SJSA1 (cell line): Measurements from ENCODE around the gene VN1R4. TPM values are rescaled to one million over a fixed set of nuclear protein-coding genes. Genes with fewer than 3 reads are reported as not detected.
"Not testable (repeated sequence)": the region's sequence is repeated elsewhere in the genome, so short reads cannot be mapped to it uniquely, and the experiment has no call there.

Experiments
- DNase-seq, 2 experiments: peaks; one replicate each; pipeline ENCODE4 v3.0.0-alpha.2; 2015 to 2020; ENCODE audit warnings: low spot score in 2 of 2, low read depth in 1 of 2
- H3K27ac ChIP-seq: fragments of 250-450 bp; sonication (Bioruptor Pico); 2 replicates; pipeline ENCODE4 v1.5.1; 2020; ENCODE audit warnings: mild to moderate bottlenecking, moderate library complexity
- H3K27me3 ChIP-seq: fragments of 250-450 bp; sonication (Bioruptor Pico); replicated peaks from 2 replicates; pipeline ENCODE4 v1.5.1; 2020; ENCODE audit warnings: mild to moderate bottlenecking, moderate library complexity
- H3K36me3 ChIP-seq: fragments of 250-450 bp; sonication (Bioruptor Pico); 2 replicates; pipeline ENCODE4 v1.5.1; 2020; ENCODE audit warnings: mild to moderate bottlenecking
- H3K4me1 ChIP-seq: fragments of 250-450 bp; sonication (Bioruptor Pico); replicated peaks from 2 replicates; pipeline ENCODE4 v1.6.1; 2021; ENCODE audit warnings: mild to moderate bottlenecking
- H3K4me3 ChIP-seq: fragments of 250-450 bp; sonication (Bioruptor Pico); 2 replicates; pipeline ENCODE4 v1.5.1; 2020; ENCODE audit warnings: mild to moderate bottlenecking
- H3K9me3 ChIP-seq: fragments of 250-450 bp; sonication (Bioruptor Pico); replicated peaks from 2 replicates; pipeline ENCODE4 v1.5.1; 2020; ENCODE audit warnings: mild to moderate bottlenecking
- total RNA-seq: library from RNA; depleted of rRNA; stranded (reverse); fragments of >200 nt; shearing (Covaris generic); gene quantifications from 2 replicates; pipeline ENCODE4 v1.2.3, GENCODE V29; 2014; rRNA removed

The VN1R4 gene, protein sequence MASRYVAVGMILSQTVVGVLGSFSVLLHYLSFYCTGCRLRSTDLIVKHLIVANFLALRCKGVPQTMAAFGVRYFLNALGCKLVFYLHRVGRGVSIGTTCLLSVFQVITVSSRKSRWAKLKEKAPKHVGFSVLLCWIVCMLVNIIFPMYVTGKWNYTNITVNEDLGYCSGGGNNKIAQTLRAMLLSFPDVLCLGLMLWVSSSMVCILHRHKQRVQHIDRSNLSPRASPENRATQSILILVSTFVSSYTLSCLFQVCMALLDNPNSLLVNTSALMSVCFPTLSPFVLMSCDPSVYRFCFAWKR
- total RNA-seq, result not detected in 2 replicates

DNA sequence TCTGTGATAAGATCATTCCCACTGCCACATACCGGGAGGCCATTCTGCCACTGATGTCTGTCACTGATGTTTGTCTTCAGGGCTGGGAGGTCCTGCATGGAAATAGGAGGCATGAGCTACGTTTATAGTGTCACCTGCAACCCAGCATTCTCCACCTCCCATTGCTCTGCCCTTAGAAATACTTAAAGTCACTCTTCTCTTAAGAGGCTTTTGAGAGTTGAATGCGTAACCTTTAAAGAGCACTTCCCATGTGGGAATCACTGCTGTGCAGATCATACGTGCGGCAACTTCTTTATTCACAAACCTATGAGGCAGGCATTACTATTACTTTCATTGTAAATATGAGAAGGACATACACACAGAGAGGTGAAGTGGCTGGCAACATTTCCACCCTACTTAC lies at the start of gene VN1R4:
Gene VN1R4 (minus strand): TSS at position 101 of the 400 bp plus-strand sequence. CDS start 58 bp downstream, at position 43.
- H3K4me3 ChIP-seq, H3K27me3 ChIP-seq, DNase-seq: not testable (repeated sequence)

DNA sequence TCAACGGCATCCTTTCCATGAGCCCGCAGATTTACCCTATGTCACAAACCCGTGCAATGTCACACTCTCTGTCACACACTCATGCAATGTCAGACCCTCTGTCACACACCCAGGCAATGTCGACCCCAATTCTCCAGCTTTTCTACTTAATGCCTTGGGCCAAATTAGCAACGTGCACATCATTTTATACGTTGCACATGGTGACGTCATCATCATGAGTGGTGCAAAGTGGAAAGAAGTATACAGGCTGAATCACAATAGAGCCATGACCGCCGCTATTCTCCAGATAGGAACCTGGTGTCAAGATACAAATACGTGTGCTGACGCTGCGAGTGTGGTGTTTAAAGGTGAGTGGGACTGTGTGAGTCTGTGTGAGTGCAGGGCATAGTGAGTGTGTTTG lies 44.4 kb upstream of the VN1R4 start:
- Histone ChIP-seq H3K4me3 (no peak overlapping the region), H3K27ac (no peak overlapping the region), H3K4me1 (no peaks in the 10 kb centered on the region), H3K9me3 (peaks cover 10% of the 10 kb centered on the region), H3K36me3 (no peaks in the 10 kb centered on the region), H3K27me3 (no peaks in the 10 kb centered on the region)
- DNase-seq, result no peak

More for the DNA sequence above, at the start of gene VN1R4:
- not testable (repeated sequence) for H3K4me1 ChIP-seq, H3K36me3 ChIP-seq, H3K9me3 ChIP-seq, H3K27ac ChIP-seq

DNA sequence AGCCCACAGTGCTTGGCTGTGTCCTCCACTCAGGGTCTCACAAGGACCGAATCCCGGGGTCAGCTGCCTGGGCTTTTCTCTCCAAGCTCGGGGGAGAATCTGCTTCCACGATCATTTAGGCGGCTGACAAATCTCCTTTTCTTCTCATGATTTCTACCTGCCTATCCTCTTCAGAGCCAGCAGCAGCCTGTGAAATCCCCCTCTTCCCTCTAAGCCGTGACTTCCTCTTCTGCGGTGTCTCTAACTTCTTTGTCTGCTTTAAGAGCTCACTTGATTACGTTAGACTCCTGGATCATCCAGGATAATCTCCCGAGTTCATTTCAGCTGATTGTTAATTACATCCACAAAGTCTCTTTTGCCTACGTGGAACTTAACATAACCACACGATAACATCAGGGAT lies 43.5 kb upstream of the VN1R4 start:
- H3K27ac ChIP-seq, result no peak overlapping the region
- no peaks in the 10 kb centered on the region for H3K4me1 ChIP-seq
- H3K9me3 ChIP-seq, result peaks cover 9% of the 10 kb centered on the region
- no peak overlapping the region for H3K4me3 ChIP-seq
- no peaks in the 10 kb centered on the region for H3K36me3 ChIP-seq
- H3K27me3 ChIP-seq, result no peaks in the 10 kb centered on the region
- DNase-seq, result no peak

DNA sequence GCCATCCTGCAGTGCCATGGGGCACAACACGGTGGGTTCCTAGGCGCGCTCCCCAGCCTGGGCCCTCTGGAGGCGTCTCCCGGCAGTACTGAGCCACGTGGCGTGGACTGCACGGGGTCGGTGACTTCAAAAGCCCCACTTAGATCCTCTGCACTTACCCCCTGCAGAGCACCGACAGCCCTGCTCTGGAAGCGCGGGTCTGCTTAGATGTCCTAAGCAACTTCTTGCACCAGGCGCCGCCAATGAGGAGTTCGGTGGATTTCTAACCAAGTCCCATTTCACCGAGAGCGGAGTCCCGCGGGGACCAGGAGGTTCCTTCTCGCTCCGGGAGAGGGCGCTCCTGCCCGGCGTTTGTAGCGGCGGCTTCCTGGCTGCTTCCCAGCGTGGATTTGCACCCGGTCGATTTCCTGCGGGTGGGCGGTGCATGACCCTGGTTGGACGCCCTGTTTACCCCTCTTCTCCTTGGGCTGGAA lies 40.9 kb upstream of the VN1R4 start:
- Histone ChIP-seq H3K9me3 (peaks cover 7% of the 10 kb centered on the region), H3K27ac (no peak overlapping the region)
- no peak for DNase-seq

DNA sequence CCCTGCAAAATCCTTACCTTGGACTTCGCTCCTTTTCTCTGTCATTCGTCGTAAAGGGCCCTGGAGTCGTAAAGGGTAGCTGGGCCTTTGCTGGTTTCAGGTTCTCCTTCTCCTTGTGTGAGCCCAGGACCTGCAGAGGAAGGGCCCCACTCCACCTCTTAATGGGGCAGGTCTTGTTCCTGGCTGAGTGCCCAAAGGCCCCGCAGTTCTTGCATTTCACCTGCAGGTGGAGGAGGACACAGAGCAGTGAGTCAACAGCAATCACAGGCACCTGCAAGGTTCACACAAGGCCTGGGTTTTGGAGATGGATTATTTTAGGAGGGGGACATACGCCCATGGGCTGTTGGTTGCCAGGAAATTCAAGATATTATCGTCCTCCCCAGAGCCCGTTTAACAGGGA lies 33.8 kb upstream of the VN1R4 start:
- not testable (repeated sequence) for H3K4me1 ChIP-seq, H3K4me3 ChIP-seq, DNase-seq, H3K27ac ChIP-seq, H3K36me3 ChIP-seq, H3K9me3 ChIP-seq, H3K27me3 ChIP-seq

More for the DNA sequence above, 40.9 kb upstream of the VN1R4 start:
- no peaks in the 10 kb centered on the region for H3K36me3 ChIP-seq
- no peaks in the 10 kb centered on the region for H3K4me1 ChIP-seq
- no peak overlapping the region for H3K4me3 ChIP-seq
- no peaks in the 10 kb centered on the region for H3K27me3 ChIP-seq

DNA sequence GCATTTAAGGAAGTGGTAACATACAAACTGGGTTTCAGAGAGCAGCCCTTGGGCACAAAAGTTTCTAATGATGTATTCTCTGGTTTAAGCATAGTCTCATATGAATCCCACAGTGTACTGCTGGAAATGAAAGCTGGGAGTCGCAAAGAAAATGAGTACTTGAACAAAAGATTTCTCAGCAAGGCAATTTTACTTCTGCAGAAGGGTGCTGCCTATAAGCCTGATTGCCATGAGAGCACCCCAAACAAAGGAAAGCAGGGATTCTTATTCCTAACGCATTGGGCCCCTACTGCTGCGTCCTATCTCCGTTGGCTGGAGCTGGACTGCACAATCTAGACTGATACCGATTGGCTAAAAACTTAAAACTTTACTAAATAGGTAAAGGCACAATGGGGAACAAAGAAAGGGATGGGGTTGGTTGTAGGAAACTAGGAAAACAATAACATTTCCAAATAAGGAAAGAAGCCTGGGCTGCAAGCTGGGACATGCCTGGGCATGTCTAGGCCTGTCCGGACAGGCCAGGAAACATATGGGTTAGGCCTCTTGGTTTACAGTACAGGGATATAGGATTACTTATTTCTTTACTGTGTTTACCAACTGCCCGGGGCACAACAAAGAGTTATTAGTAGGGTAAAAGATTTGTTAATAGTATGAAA lies 27.4 kb upstream of the VN1R4 start:
- H3K4me1 ChIP-seq, result no peaks in the 10 kb centered on the region
- no peaks in the 10 kb centered on the region for H3K36me3 ChIP-seq
- H3K27ac ChIP-seq, result no peak overlapping the region
- H3K9me3 ChIP-seq, result peaks cover 28% of the 10 kb centered on the region
- no peak overlapping the region for H3K4me3 ChIP-seq
- no peaks in the 10 kb centered on the region for H3K27me3 ChIP-seq
- no peak for DNase-seq

DNA sequence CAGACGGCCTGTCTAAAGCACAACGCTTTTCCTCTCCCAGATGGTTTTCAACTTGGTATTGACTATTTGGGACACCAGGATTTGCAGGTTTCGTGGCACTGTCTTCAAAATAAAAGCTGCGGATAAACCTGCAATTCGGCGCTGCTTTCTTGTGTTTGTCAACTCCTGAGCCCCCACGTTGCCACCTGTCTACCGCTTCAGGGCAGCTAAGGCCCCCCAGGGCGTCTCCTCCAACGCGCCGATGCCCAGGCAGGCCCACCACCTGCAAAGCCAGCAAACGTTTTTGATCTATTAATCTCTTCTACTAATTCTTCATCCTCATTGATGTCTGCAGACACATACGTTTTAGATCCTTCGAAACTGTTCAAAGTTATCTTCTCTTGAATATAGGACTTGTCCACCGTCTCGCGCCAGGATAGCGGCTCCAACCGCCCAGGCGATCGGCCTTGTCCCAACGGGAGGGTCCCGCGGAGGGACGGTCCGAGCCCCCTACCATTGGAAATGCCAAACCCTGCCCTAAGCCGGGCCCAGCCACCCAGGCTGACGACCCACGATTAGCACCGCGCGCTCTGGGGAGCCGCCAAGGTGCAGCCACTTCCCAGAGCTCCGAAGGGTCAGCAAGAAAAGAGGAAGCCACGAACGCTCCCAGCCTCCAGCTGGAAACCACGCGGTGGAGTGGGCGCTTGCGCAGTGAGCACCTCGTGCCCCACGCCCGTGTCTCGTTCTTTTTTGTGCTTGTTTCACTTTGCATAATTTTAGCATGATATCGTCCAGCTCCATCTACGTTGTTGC lies 23.4 kb upstream of the VN1R4 start:
- no peaks in the 10 kb centered on the region for H3K4me1 ChIP-seq

DNA sequence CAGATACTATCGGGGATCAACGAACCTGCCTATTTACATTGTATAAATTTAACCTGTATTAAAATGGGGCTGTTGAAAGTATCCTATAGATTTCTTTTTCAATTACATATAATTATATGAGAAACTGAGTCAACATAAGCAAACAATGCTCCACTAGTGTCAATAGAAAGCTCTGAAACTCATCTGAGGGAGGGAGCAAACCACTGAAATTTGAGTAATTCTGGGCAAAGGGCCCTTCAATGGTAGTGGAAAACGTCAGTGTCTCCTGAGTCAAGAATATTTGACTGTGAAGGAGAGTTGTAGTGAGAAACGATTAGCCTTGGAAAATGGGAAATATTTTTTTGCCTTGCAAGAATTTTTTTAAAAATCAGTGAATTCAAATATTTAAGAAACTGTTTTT lies 17.6 kb upstream of the VN1R4 start:
- Histone ChIP-seq H3K27me3 (no peaks in the 10 kb centered on the region), H3K4me1 (no peaks in the 10 kb centered on the region), H3K36me3 (no peaks in the 10 kb centered on the region), H3K4me3 (no peak overlapping the region), H3K27ac (no peak overlapping the region), H3K9me3 (no peaks in the 10 kb centered on the region)
- DNase-seq, result no peak

More for the DNA sequence above, 23.4 kb upstream of the VN1R4 start:
- no peak for DNase-seq
- Histone ChIP-seq H3K27ac (no peak overlapping the region), H3K9me3 (peaks cover 26% of the 10 kb centered on the region), H3K36me3 (no peaks in the 10 kb centered on the region), H3K4me3 (no peak overlapping the region), H3K27me3 (no peaks in the 10 kb centered on the region)

DNA sequence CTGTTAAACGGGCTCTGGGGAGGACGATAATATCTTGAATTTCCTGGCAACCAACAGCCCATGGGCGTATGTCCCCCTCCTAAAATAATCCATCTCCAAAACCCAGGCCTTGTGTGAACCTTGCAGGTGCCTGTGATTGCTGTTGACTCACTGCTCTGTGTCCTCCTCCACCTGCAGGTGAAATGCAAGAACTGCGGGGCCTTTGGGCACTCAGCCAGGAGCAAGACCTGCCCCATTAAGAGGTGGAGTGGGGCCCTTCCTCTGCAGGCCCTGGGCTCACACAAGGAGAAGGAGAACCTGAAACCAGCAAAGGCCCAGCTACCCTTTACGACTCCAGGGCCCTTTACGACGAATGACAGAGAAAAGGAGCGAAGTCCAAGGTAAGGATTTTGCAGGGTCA lies 14.4 kb upstream of the VN1R4 start:
- not testable (repeated sequence) for H3K27ac ChIP-seq, DNase-seq

DNA sequence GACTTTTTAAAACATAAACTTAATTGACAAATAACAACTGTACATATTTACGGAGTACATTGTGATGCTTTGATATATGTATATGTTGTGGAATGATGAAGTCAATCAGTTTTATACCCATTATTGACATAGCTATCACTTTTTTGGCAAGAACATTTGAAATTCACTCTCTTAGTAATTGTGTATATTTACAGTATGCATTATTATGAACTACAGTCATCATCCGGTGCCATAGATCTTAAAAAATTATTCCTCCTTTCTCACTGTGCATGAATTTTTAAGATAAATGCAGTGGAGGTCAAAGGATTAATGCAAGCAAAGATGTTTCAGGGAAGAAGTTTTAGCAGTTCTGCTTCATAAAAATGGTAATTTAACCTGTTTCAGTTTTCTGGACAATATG lies 8.0 kb upstream of the VN1R4 start:
- no peaks in the 10 kb centered on the region for H3K36me3 ChIP-seq
- H3K4me3 ChIP-seq, result no peak overlapping the region
- H3K27me3 ChIP-seq, result no peaks in the 10 kb centered on the region
- H3K4me1 ChIP-seq, result no peaks in the 10 kb centered on the region
- H3K9me3 ChIP-seq, result peaks cover 3% of the 10 kb centered on the region; the same call in 1 of the 2 replicates
- no peak for DNase-seq
- H3K27ac ChIP-seq, result no peak overlapping the region

More for the DNA sequence above, 14.4 kb upstream of the VN1R4 start:
- H3K4me1 ChIP-seq, H3K27me3 ChIP-seq, H3K9me3 ChIP-seq, H3K36me3 ChIP-seq, H3K4me3 ChIP-seq: not testable (repeated sequence)

DNA sequence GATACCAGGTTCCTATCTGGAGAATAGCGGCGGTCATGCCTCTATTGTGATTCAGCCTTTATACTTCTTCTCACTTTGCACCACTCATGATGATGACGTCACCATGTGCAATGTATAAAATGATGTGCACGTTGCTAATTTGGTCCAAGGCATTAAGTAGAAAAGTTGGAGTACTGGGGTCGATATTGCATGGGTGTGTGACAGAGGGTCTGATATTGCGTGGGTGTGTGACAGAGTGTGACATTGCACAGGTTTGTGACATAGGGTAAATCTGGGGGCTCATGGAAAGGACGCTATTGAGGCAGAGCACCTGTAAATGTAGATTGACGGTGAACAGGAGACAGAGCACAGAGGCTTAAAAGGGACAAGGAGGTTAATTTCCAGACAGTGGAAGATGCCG lies 4.5 kb upstream of the VN1R4 start:
- DNase-seq, result no peak

DNA sequence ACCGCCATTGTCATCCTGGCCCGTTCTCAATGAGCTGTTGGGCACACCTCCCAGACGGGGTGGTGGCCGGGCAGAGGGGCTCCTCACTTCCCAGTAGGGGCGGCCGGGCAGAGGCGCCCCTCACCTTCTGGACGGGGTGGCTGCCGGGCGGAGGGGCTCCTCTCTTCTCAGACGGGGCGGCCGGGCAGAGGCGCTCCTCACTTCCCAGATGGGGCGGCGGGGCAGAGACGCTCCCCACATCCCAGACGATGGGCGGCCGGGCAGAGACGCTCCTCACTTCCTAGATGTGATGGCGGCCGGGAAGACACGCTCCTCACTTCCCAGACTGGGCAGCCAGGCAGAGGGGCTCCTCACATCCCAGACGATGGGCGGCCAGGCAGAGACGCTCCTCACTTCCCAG lies 2.3 kb upstream of the VN1R4 start:
- H3K4me1 ChIP-seq, H3K4me3 ChIP-seq, H3K9me3 ChIP-seq, H3K27ac ChIP-seq, H3K36me3 ChIP-seq, H3K27me3 ChIP-seq, DNase-seq: not testable (repeated sequence)

More for the DNA sequence above, 4.5 kb upstream of the VN1R4 start:
- H3K4me1 ChIP-seq, result no peaks in the 10 kb centered on the region
- H3K36me3 ChIP-seq, result no peaks in the 10 kb centered on the region
- no peak overlapping the region for H3K27ac ChIP-seq
- H3K27me3 ChIP-seq, result no peaks in the 10 kb centered on the region
- peaks cover 3% of the 10 kb centered on the region; the same call in 1 of the 2 replicates for H3K9me3 ChIP-seq
- H3K4me3 ChIP-seq, result no peak overlapping the region

DNA sequence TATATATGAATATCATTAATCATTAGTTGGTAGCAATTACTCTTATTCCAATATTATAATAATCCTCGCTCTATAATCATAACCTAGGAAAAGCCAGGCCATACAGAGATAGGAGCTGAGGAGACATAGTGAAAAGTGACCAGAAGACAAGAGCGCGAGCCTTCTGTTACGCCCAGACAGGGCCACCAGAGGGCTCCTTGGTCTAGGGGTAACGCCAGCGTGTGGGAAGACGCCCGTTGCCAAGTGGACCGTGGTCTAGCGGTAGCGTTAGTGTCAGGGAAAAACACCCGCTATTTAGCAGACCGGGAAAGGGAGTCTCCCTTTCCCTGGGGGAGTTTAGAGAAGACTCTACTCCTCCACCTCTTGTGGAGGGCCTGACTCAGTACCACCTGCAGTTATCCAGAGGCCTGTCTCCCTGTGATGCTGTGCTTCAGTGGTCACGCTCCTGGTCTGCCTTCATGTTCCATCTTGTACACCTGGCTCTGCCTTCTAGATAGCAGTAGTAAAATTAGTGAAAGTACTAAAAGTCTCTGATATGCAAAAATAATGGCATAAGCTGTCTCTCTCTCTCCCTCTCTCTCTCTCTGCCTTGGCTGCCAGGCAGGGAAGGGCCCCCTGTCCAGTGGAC lies 9.7 kb downstream of the VN1R4 start, which contains the start of gene VN1R2:
Gene VN1R2 (plus strand): TSS at position 578 of the 628 bp plus-strand sequence. CDS start 84 bp downstream, outside the sequence.
- not testable (repeated sequence) for H3K4me1 ChIP-seq, H3K27ac ChIP-seq, H3K36me3 ChIP-seq, H3K4me3 ChIP-seq, DNase-seq, H3K27me3 ChIP-seq
- peaks cover 11% of the 10 kb centered on the region; the same call in 1 of the 2 replicates for H3K9me3 ChIP-seq
